ENCODE data around the gene PDE4B.

GRCh38 chr1:65866439-65866838 lies 73.7 kb downstream of the PDE4B start:
- TF ChIP-seq EP300 (IDR thresholded peaks at IDR 0.05) (no peak), CTCF (IDR thresholded peaks at IDR 0.05) (no peak), POLR2A (IDR thresholded peaks at IDR 0.05) (no peak), POLR2AphosphoS5 (IDR thresholded peaks at IDR 0.05) (no peak)

Data from sigmoid colon (tissue), 4 donors.